ENCODE measurements around the gene ELK3. TPM values are rescaled to one million over a fixed set of nuclear protein-coding genes. Genes with fewer than 3 reads are reported as not detected.

ELK3 gene
- total and polyA plus RNA-seq, 2 experiments from 2014 or later: 5.5 to 8.3 TPM

DNA sequence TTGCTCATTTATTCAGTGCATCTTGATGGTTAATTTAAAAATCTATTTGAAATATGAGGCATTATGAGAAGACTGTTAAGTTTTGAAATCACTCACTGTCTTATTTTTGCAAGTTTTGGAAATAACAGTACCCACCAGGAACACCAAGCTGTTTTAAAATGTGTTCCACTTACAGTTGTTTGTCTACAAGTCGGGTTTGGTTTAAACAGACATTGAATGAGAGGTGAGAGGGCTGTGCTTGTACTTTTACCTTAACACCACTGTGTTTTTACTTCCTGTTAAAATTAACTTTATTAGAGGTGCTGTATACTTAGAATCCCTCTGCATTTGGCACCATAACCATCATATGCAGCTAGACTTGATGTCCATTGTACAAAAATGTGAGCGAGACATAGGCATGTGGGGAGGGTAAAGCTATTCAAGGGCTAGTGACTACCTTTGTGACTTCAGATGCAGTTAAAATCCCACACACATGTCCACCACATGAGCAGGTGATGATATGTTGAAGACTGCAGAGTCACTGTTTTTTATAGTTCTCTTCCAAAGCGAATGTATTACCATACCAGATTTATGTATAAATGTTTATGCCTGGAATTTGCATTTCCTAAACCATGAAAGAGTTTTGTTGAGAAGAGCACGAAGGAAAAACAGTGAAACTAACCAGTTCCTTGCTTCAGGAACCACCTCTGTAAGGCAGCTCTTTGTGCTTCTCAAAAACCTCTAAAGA, 12.9 kb downstream of the ELK3 start:
- Histone ChIP-seq H3K36me3 (ENCODE audit: insufficient read depth) (no peaks in the 10 kb centered on the region), H2AFZ (no peak overlapping the region), H3K4me3 (no peak overlapping the region), H3K27ac (ENCODE audit: low read depth) (no peak overlapping the region), H3F3A (replicated peaks; ENCODE audit: low read depth) (no peaks in the 10 kb centered on the region), H3K27me3 (ENCODE audit: insufficient read depth) (no peaks in the 10 kb centered on the region), H3K4me2 (no peak overlapping the region), H3K79me2 (replicated peaks; ENCODE audit: insufficient read depth) (peaks cover 17% of the 10 kb centered on the region; the same call in 1 of the 2 replicates), H3K9me2 (ENCODE audit: insufficient read depth) (no peaks in the 10 kb centered on the region), H4K20me1 (replicated peaks; ENCODE audit: insufficient read depth) (no peaks in the 10 kb centered on the region), H3K4me1 (ENCODE audit: insufficient read depth) (peaks cover 16% of the 10 kb centered on the region)
- peaks cover 31% of the 10 kb centered on the region for H3K4me1 Mint-ChIP-seq
- H3K27ac Mint-ChIP-seq: no peak overlapping the region
- ATAC-seq (no peak), DNase-seq (ENCODE audit: low spot score) (no peak)
- TF ChIP-seq EZH2phosphoT487 (IDR thresholded peaks at IDR 0.05; ENCODE audit: unreplicated experiment) (no peak), JUNB (IDR thresholded peaks at IDR 0.05; ENCODE audit: unreplicated experiment) (no peak), ZNF331 (CRISPR knock-in tag; IDR thresholded peaks at IDR 0.05; ENCODE audit: low read depth) (no peak), CREB1 (CRISPR knock-in tag; IDR thresholded peaks at IDR 0.05; ENCODE audit: low read depth) (no peak), EZH2 (IDR thresholded peaks at IDR 0.05; ENCODE audit: low read depth, unreplicated experiment) (no peak), NANOG (IDR thresholded peaks at IDR 0.05; ENCODE audit: borderline replicate concordance) (no peak), STAT1 (IDR thresholded peaks at IDR 0.05; ENCODE audit: unreplicated experiment) (no peak), POLR2AphosphoS5 (IDR thresholded peaks at IDR 0.05; ENCODE audit: low read depth) (no peak), ZNF114 (CRISPR knock-in tag; IDR thresholded peaks at IDR 0.05) (no peak)
- TF ChIP-seq, protein P1, sequence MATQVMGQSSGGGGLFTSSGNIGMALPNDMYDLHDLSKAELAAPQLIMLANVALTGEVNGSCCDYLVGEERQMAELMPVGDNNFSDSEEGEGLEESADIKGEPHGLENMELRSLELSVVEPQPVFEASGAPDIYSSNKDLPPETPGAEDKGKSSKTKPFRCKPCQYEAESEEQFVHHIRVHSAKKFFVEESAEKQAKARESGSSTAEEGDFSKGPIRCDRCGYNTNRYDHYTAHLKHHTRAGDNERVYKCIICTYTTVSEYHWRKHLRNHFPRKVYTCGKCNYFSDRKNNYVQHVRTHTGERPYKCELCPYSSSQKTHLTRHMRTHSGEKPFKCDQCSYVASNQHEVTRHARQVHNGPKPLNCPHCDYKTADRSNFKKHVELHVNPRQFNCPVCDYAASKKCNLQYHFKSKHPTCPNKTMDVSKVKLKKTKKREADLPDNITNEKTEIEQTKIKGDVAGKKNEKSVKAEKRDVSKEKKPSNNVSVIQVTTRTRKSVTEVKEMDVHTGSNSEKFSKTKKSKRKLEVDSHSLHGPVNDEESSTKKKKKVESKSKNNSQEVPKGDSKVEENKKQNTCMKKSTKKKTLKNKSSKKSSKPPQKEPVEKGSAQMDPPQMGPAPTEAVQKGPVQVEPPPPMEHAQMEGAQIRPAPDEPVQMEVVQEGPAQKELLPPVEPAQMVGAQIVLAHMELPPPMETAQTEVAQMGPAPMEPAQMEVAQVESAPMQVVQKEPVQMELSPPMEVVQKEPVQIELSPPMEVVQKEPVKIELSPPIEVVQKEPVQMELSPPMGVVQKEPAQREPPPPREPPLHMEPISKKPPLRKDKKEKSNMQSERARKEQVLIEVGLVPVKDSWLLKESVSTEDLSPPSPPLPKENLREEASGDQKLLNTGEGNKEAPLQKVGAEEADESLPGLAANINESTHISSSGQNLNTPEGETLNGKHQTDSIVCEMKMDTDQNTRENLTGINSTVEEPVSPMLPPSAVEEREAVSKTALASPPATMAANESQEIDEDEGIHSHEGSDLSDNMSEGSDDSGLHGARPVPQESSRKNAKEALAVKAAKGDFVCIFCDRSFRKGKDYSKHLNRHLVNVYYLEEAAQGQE (IDR thresholded peaks at IDR 0.05; ENCODE audit: unreplicated experiment): no peak
- TF ChIP-seq, protein P2, sequence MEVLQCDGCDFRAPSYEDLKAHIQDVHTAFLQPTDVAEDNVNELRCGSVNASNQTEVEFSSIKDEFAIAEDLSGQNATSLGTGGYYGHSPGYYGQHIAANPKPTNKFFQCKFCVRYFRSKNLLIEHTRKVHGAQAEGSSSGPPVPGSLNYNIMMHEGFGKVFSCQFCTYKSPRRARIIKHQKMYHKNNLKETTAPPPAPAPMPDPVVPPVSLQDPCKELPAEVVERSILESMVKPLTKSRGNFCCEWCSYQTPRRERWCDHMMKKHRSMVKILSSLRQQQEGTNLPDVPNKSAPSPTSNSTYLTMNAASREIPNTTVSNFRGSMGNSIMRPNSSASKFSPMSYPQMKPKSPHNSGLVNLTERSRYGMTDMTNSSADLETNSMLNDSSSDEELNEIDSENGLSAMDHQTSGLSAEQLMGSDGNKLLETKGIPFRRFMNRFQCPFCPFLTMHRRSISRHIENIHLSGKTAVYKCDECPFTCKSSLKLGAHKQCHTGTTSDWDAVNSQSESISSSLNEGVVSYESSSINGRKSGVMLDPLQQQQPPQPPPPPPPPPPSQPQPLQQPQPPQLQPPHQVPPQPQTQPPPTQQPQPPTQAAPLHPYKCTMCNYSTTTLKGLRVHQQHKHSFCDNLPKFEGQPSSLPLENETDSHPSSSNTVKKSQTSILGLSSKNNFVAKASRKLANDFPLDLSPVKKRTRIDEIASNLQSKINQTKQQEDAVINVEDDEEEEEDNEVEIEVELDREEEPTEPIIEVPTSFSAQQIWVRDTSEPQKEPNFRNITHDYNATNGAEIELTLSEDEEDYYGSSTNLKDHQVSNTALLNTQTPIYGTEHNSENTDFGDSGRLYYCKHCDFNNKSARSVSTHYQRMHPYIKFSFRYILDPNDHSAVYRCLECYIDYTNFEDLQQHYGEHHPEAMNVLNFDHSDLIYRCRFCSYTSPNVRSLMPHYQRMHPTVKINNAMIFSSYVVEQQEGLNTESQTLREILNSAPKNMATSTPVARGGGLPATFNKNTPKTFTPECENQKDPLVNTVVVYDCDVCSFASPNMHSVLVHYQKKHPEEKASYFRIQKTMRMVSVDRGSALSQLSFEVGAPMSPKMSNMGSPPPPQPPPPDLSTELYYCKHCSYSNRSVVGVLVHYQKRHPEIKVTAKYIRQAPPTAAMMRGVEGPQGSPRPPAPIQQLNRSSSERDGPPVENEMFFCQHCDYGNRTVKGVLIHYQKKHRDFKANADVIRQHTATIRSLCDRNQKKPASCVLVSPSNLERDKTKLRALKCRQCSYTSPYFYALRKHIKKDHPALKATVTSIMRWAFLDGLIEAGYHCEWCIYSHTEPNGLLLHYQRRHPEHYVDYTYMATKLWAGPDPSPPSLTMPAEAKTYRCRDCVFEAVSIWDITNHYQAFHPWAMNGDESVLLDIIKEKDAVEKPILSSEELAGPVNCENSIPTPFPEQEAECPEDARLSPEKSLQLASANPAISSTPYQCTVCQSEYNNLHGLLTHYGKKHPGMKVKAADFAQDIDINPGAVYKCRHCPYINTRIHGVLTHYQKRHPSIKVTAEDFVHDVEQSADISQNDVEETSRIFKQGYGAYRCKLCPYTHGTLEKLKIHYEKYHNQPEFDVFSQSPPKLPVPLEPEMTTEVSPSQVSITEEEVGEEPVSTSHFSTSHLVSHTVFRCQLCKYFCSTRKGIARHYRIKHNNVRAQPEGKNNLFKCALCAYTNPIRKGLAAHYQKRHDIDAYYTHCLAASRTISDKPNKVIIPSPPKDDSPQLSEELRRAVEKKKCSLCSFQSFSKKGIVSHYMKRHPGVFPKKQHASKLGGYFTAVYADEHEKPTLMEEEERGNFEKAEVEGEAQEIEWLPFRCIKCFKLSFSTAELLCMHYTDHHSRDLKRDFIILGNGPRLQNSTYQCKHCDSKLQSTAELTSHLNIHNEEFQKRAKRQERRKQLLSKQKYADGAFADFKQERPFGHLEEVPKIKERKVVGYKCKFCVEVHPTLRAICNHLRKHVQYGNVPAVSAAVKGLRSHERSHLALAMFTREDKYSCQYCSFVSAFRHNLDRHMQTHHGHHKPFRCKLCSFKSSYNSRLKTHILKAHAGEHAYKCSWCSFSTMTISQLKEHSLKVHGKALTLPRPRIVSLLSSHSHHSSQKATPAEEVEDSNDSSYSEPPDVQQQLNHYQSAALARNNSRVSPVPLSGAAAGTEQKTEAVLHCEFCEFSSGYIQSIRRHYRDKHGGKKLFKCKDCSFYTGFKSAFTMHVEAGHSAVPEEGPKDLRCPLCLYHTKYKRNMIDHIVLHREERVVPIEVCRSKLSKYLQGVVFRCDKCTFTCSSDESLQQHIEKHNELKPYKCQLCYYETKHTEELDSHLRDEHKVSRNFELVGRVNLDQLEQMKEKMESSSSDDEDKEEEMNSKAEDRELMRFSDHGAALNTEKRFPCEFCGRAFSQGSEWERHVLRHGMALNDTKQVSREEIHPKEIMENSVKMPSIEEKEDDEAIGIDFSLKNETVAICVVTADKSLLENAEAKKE (CRISPR knock-in tag; IDR thresholded peaks at IDR 0.05): no peak
- TF ChIP-seq, protein P3, sequence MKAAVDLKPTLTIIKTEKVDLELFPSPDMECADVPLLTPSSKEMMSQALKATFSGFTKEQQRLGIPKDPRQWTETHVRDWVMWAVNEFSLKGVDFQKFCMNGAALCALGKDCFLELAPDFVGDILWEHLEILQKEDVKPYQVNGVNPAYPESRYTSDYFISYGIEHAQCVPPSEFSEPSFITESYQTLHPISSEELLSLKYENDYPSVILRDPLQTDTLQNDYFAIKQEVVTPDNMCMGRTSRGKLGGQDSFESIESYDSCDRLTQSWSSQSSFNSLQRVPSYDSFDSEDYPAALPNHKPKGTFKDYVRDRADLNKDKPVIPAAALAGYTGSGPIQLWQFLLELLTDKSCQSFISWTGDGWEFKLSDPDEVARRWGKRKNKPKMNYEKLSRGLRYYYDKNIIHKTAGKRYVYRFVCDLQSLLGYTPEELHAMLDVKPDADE (IDR thresholded peaks at IDR 0.05): no peak
- TF ChIP-seq, protein P4, sequence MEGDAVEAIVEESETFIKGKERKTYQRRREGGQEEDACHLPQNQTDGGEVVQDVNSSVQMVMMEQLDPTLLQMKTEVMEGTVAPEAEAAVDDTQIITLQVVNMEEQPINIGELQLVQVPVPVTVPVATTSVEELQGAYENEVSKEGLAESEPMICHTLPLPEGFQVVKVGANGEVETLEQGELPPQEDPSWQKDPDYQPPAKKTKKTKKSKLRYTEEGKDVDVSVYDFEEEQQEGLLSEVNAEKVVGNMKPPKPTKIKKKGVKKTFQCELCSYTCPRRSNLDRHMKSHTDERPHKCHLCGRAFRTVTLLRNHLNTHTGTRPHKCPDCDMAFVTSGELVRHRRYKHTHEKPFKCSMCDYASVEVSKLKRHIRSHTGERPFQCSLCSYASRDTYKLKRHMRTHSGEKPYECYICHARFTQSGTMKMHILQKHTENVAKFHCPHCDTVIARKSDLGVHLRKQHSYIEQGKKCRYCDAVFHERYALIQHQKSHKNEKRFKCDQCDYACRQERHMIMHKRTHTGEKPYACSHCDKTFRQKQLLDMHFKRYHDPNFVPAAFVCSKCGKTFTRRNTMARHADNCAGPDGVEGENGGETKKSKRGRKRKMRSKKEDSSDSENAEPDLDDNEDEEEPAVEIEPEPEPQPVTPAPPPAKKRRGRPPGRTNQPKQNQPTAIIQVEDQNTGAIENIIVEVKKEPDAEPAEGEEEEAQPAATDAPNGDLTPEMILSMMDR (conservative IDR thresholded peaks at IDR 0.05; ENCODE audit: low read depth in 2 of 2): no peak
- no peaks in the 10 kb centered on the region for H3K9me3 Mint-ChIP-seq
- H3K27me3 Mint-ChIP-seq (ENCODE audit: insufficient read depth, low read depth, poor library complexity): peaks cover 5% of the 10 kb centered on the region
- H3K4me3 Mint-ChIP-seq: no peak overlapping the region
- H3K36me3 Mint-ChIP-seq (ENCODE audit: low read depth): no peaks in the 10 kb centered on the region

All from GM23338 (cell line).